GM23248 (cell line): Measurements from ENCODE around the gene CKS2. TPM values are rescaled to one million over a fixed set of nuclear protein-coding genes. Genes with fewer than 3 reads are reported as not detected.
A peak's percentile ranks its signal among the peaks of the same experiment; 100 is the strongest.

Source experiments
- DNase-seq: peaks from one replicate; pipeline ENCODE4 v3.0.0-alpha.2; 2015
- H2AFZ ChIP-seq: fragments of 200-600 bp; sonication (generic); 2 replicates; pipeline ENCODE4 v1.6.1; 2016; ENCODE audit warnings: antibody characterized with exemption
- H3F3A ChIP-seq: fragments of 200-600 bp; sonication (generic); 2 replicates; pipeline ENCODE4 v1.6.1; 2016; ENCODE audit warnings: mild to moderate bottlenecking, antibody characterized with exemption, mixed run types; ENCODE audit not compliant: insufficient read depth
- H3K27ac ChIP-seq: fragments of 200-600 bp; sonication (generic); 2 replicates; pipeline ENCODE4 v1.5.1; 2016; ENCODE audit warnings: mild to moderate bottlenecking
- H3K27me3 ChIP-seq: fragments of 200-600 bp; sonication (generic); replicated peaks from 2 replicates; pipeline ENCODE4 v1.6.1; 2016; ENCODE audit warnings: mild to moderate bottlenecking; ENCODE audit not compliant: insufficient read depth
- H3K36me3 ChIP-seq: fragments of 200-600 bp; sonication (generic); 2 replicates; pipeline ENCODE4 v1.6.1; 2016; ENCODE audit warnings: low read depth, mild to moderate bottlenecking
- H3K4me1 ChIP-seq: fragments of 200-600 bp; sonication (generic); 2 replicates; pipeline ENCODE4 v1.6.1; 2016; ENCODE audit warnings: mild to moderate bottlenecking; ENCODE audit not compliant: insufficient read depth
- H3K4me2 ChIP-seq: fragments of 200-600 bp; sonication (generic); one replicate; pipeline ENCODE4 v1.6.1; 2016; ENCODE audit warnings: mild to moderate bottlenecking; ENCODE audit not compliant: unreplicated experiment
- H3K4me3 ChIP-seq: fragments of 200-600 bp; sonication (generic); 2 replicates; pipeline ENCODE4 v1.5.1; 2016; ENCODE audit warnings: mild to moderate bottlenecking
- H3K79me2 ChIP-seq: fragments of 200-600 bp; sonication (generic); 2 replicates; pipeline ENCODE4 v1.6.1; 2016; ENCODE audit warnings: mild to moderate bottlenecking; ENCODE audit not compliant: insufficient read depth
- H3K9ac ChIP-seq: fragments of 200-600 bp; sonication (generic); 2 replicates; pipeline ENCODE4 v1.6.1; 2016; ENCODE audit warnings: mild to moderate bottlenecking
- H3K9me2 ChIP-seq: fragments of 200-600 bp; sonication (generic); 2 replicates; pipeline ENCODE4 v1.6.1; 2016; ENCODE audit warnings: mixed run types, mild to moderate bottlenecking, moderate library complexity; ENCODE audit not compliant: insufficient read depth
- H3K9me3 ChIP-seq: fragments of 200-600 bp; sonication (generic); one replicate; pipeline ENCODE4 v1.6.1; 2017; ENCODE audit warnings: low read depth
- H4K20me1 ChIP-seq: fragments of 200-600 bp; sonication (generic); 2 replicates; pipeline ENCODE4 v1.6.0; 2016; ENCODE audit not compliant: insufficient read depth
- EZH2 ChIP-seq: fragments of 200-600 bp; sonication (generic); IDR thresholded peaks from 2 replicates; pipeline ENCODE4 v1.6.1; 2018; ENCODE audit warnings: antibody characterized with exemption, mild to moderate bottlenecking; ENCODE audit not compliant: insufficient read depth, poor library complexity, severe bottlenecking
- EZH2phosphoT487 ChIP-seq: fragments of 200-600 bp; sonication (generic); IDR thresholded peaks from 2 replicates; pipeline ENCODE4 v1.6.1; 2018; ENCODE audit warnings: antibody characterized with exemption, moderate library complexity, mild to moderate bottlenecking, low read depth; ENCODE audit not compliant: insufficient read depth
- WGBS, 2 experiments: methylation state at CpG; one replicate each; pipeline ENCODE4 v1.1.6; 2015 to 2017; ENCODE audit warnings: low lambda C conversion rate in 2 of 2, low coverage in 1 of 2; ENCODE audit errors: missing lambda C conversion rate in 2 of 2; 5-methylcytosine and 5-hydroxymethylcytosine counted together
- in situ Hi-C: fragments of 300-500 bp; cut with MboI; formaldehyde crosslinking; loops from 2 replicates; pipeline ENCODE4 v1.15.0; 2020
- polyA plus RNA-seq: library from polyadenylated mRNA; unstranded; fragments of >200 nt; fragmentation: Nextera tagmentation; extraction: Ambion mirVana; gene quantifications from 2 replicates; pipeline ENCODE4 v1.2.1, GENCODE V29; 2016
- total RNA-seq: library from RNA; depleted of rRNA; stranded (reverse); fragments of >200 nt; shearing (Covaris generic); gene quantifications from 2 replicates; pipeline ENCODE4 v1.2.3, GENCODE V29; 2014

The CKS2 gene
- total and polyA plus RNA-seq, 2 experiments from 2014 or later, result 94.6 to 146 TPM

- Histone ChIP-seq H4K20me1 (no peaks in the 10 kb centered on the region), H3K4me1 (peaks cover 44% of the 10 kb centered on the region), H3K4me3 (peak within 1 kb of the TSS; percentile 94), H3F3A (peaks cover 47% of the 10 kb centered on the region), H3K36me3 (0 out of 2 replicates have a peak, but pooled peaks cover 4% of the 10 kb centered on the region), H3K9me2 (no peaks in the 10 kb centered on the region), H3K9ac (peak within 1 kb of the TSS; percentile 96), H3K27me3 (no peaks in the 10 kb centered on the region), H2AFZ (peak within 1 kb of the TSS; percentile 57), H3K4me2 (peak within 1 kb of the TSS; percentile 96), H3K79me2 (peaks cover 86% of the 10 kb centered on the region), H3K9me3 (no peaks in the 10 kb centered on the region), H3K27ac (peak within 1 kb of the TSS; percentile 99)
- 0 to 2% methylated on average over 68 to 82 of the region's 91 CpGs for WGBS, 2 experiments
- DNase-seq, result peak; percentile 98
- TF ChIP-seq EZH2 (no peak), EZH2phosphoT487 (no peak)
- in situ Hi-C loops, result no loop called here
Observed at GRCh38 chr9:89318123-89319014, 7.4 kb downstream of the CKS2 start, which contains the start of gene SECISBP2. TSS of gene SECISBP2 (plus strand) at chr9:89318500. CDS start at chr9:89318577, 77 bp downstream.

- WGBS, 2 experiments, result 3% methylated on average over 13 of the region's 13 CpGs
- Histone ChIP-seq H3K79me2 (peaks cover 86% of the 10 kb centered on the region), H3K27me3 (no peaks in the 10 kb centered on the region), H3K4me3 (peak overlapping the region; percentile 94), H3K36me3 (0 out of 2 replicates have a peak, but pooled peaks cover 4% of the 10 kb centered on the region), H3F3A (peaks cover 43% of the 10 kb centered on the region), H3K27ac (peak overlapping the region; percentile 99), H2AFZ (peak overlapping the region; percentile 57), H3K4me2 (peak overlapping the region; percentile 89), H3K4me1 (peaks cover 35% of the 10 kb centered on the region), H3K9me3 (no peaks in the 10 kb centered on the region), H3K9ac (peak overlapping the region; percentile 96), H3K9me2 (no peaks in the 10 kb centered on the region), H4K20me1 (no peaks in the 10 kb centered on the region)
- peak; percentile 20 for DNase-seq
- in situ Hi-C loops, result no loop called here
- TF ChIP-seq EZH2 (no peak), EZH2phosphoT487 (no peak)
Observed at GRCh38 chr9:89319015-89319905, 8.3 kb downstream of the CKS2 start.

- H3K4me1 ChIP-seq, result peaks cover 16% of the 10 kb centered on the region
- in situ Hi-C loops, result no loop called here
- H3K9ac ChIP-seq, result no peak overlapping the region
- no peaks in the 10 kb centered on the region for H4K20me1 ChIP-seq
- no peak overlapping the region for H3K4me3 ChIP-seq
- no peaks in the 10 kb centered on the region for H3K27me3 ChIP-seq
- TF ChIP-seq EZH2, result no peak
- no peak for TF ChIP-seq EZH2phosphoT487
- H3K4me2 ChIP-seq, result no peak overlapping the region
- H2AFZ ChIP-seq, result no peak overlapping the region
- no peaks in the 10 kb centered on the region for H3K9me2 ChIP-seq
- H3K36me3 ChIP-seq, result peaks cover 20% of the 10 kb centered on the region; the same call in 1 of the 2 replicates
- no peak overlapping the region for H3K27ac ChIP-seq
- DNase-seq, result no peak
- H3F3A ChIP-seq, result peaks cover 9% of the 10 kb centered on the region
- H3K9me3 ChIP-seq, result no peaks in the 10 kb centered on the region
- WGBS, 2 experiments, result 53 to 55% methylated on average over 4 of the region's 4 CpGs
- H3K79me2 ChIP-seq, result peaks cover 76% of the 10 kb centered on the region
Observed at GRCh38 chr9:89323390-89323789, 12.4 kb downstream of the CKS2 start.

- Histone ChIP-seq H3K79me2 (peaks cover 62% of the 10 kb centered on the region), H3K27ac (no peak overlapping the region), H4K20me1 (no peaks in the 10 kb centered on the region), H3K4me1 (0 out of 2 replicates have a peak, but pooled peaks cover 3% of the 10 kb centered on the region), H3K9ac (no peak overlapping the region), H3K9me2 (no peaks in the 10 kb centered on the region), H3K27me3 (no peaks in the 10 kb centered on the region), H3K36me3 (peaks cover 39% of the 10 kb centered on the region), H3K4me3 (no peak overlapping the region), H2AFZ (no peak overlapping the region), H3K4me2 (no peak overlapping the region), H3F3A (no peaks in the 10 kb centered on the region), H3K9me3 (no peaks in the 10 kb centered on the region)
- WGBS, 2 experiments, result 71 to 78% methylated on average over 3 of the region's 3 CpGs
- no peak for TF ChIP-seq EZH2
- no peak for TF ChIP-seq EZH2phosphoT487
- in situ Hi-C loops, result no loop called here
- no peak for DNase-seq
Observed at GRCh38 chr9:89325733-89326132, 14.7 kb downstream of the CKS2 start.
